ENCODE results near the gene C1orf159. TPM values are rescaled to one million over a fixed set of nuclear protein-coding genes. Genes with fewer than 3 reads are reported as not detected.

Gene C1orf159
- total and polyA plus RNA-seq, 9 of the 15 experiments (the other 6 are each of a cell fraction or from before 2014, with no cell fraction given), result 0.28 to 54.9 (median 10.6) TPM

- H3K9me1 ChIP-seq (ENCODE audit: control insufficient read depth, insufficient read depth, low read length), result no peaks in the 10 kb centered on the region
- no TSS peak for BruUV-seq (replicated peaks)
- ChIA-PET POLR2A (interaction anchor here (1.1 to 1.2 kb wide), 2 partner anchors 10 to 29 kb away, joined by 4 read pairs; no protein-coding TSS in a partner anchor), CTCF (ENCODE audit: low intra/inter-chr PET ratio) (interaction anchor here (0.9 to 1.3 kb wide), 2 partner anchors 15 to 258 kb away, joined by 4 to 6 read pairs; no protein-coding TSS in a partner anchor)
- H3K27ac ChIP-seq (ENCODE audit: extremely low read depth, low read depth, low read length), result no peak overlapping the region
- in situ Hi-C loops (cut with MboI) (no loop called here), intact Hi-C loops (cut with micrococcal nuclease) (loop anchor here (1.0 kb wide), 2 partner anchors 28 to 82 kb away; partner anchors contain the start of gene C1orf159)
- WGBS (ENCODE audit: insufficient coverage, low coverage, missing lambda C conversion rate), result 97% methylated on average over 23 of the region's 71 CpGs
- no peak overlapping the region for H3K4me3 ChIP-seq
- H3K4me2 ChIP-seq (ENCODE audit: insufficient read depth, low read length), result no peak overlapping the region
- DNase-seq (ENCODE audit: extremely low read depth in 1 of 4, low spot score in 3 of 4), result no peak
- no peak overlapping the region for H3K9ac ChIP-seq (ENCODE audit: insufficient read depth in 1 of 2, low read depth in 2 of 2, low read length in 2 of 2)
- no peak overlapping the region for H2AFZ ChIP-seq (ENCODE audit: low read depth, low read length)
- H3K79me2 ChIP-seq (ENCODE audit: control insufficient read depth, insufficient read depth, low read length), result no peaks in the 10 kb centered on the region; the same call in 2 of the 3 replicates
- ATAC-seq, result no peak
- peaks cover 0 to 70% of the 10 kb centered on the region in 2 experiments; a peak in 3 of 5 replicates for H3K4me1 ChIP-seq (replicated peaks in 1 of 2; ENCODE audit: control insufficient read depth in 2 of 2, insufficient read depth in 2 of 2, low read length in 2 of 2)
- H3K9me3 ChIP-seq (replicated peaks; ENCODE audit: control insufficient read depth, insufficient read depth, low read depth, low read length), result no peaks in the 10 kb centered on the region
- peaks cover 24% of the 10 kb centered on the region for H4K20me1 ChIP-seq (replicated peaks; ENCODE audit: control insufficient read depth, insufficient read depth, low read length)
- no peaks in the 10 kb centered on the region for H3K27me3 ChIP-seq (ENCODE audit: control insufficient read depth in 2 of 2, insufficient read depth in 2 of 2, low read length in 2 of 2)
- FAIRE-seq, result no peak
- H3K36me3 ChIP-seq (ENCODE audit: control insufficient read depth, insufficient read depth, low read length), result peaks cover 13% of the 10 kb centered on the region; the same call in 1 of the 3 replicates
- no peak for TF ChIP-seq FOXA3 (CRISPR knock-in tag; conservative IDR thresholded peaks at IDR 0.05 in 1 of 2, IDR thresholded peaks at IDR 0.05 in 1 of 2)
- TF ChIP-seq ATF7 (IDR thresholded peaks at IDR 0.05), result no peak
- TF ChIP-seq STAG1 (CRISPR knock-in tag; IDR thresholded peaks at IDR 0.05; ENCODE audit: borderline replicate concordance), result no peak
- no peak for TF ChIP-seq THAP12 (CRISPR knock-in tag; IDR thresholded peaks at IDR 0.05)
- no peak for TF ChIP-seq ZC3H8 (IDR thresholded peaks at IDR 0.05)
- TF ChIP-seq ZNF707 (CRISPR knock-in tag; conservative IDR thresholded peaks at IDR 0.05), result no peak
- no peak for TF ChIP-seq ZNF24 (IDR thresholded peaks at IDR 0.05)
- TF ChIP-seq RBBP5 (IDR thresholded peaks at IDR 0.05; ENCODE audit: borderline replicate concordance, insufficient read depth, low read length, poor library complexity, severe bottlenecking), result no peak
- TF ChIP-seq SNIP1 (IDR thresholded peaks at IDR 0.05; ENCODE audit: low read depth), result no peak
- TF ChIP-seq TAF15 (IDR thresholded peaks at IDR 0.05; ENCODE audit: low read depth, low read length), result no peak
- no peak for TF ChIP-seq NR0B1 (IDR thresholded peaks at IDR 0.05; ENCODE audit: partially characterized antibody)
- no peak for TF ChIP-seq ZNF639 (CRISPR knock-in tag; conservative IDR thresholded peaks at IDR 0.05 in 1 of 2, IDR thresholded peaks at IDR 0.05 in 1 of 2)
- TF ChIP-seq RFX5 (IDR thresholded peaks at IDR 0.05; ENCODE audit: low read depth, low read length), result no peak
- TF ChIP-seq PHTF2 (CRISPR knock-in tag; IDR thresholded peaks at IDR 0.05), result no peak
- TF ChIP-seq ZNF354B (CRISPR knock-in tag; IDR thresholded peaks at IDR 0.05), result no peak
Observed at GRCh38 chr1:1033731-1034438, 82.0 kb downstream of the C1orf159 start.
